HCT116 (cell line): ENCODE data around the gene UGT1A3.

Experiments used
- CEBPB ChIP-seq: IDR thresholded peaks from 2 replicates; pipeline ENCODE4 v1.6.1; 2012; ENCODE audit warnings: low read depth
- EGR1 ChIP-seq: IDR thresholded peaks from 2 replicates; pipeline ENCODE4 v1.6.1; 2012; ENCODE audit warnings: low read depth
- EZH2 ChIP-seq: fragments of 200-600 bp; sonication (generic); IDR thresholded peaks from 2 replicates; pipeline ENCODE4 v1.6.1; 2017; ENCODE audit warnings: antibody characterized with exemption, mixed run types
- EZH2phosphoT487 ChIP-seq: fragments of 200-600 bp; IDR thresholded peaks from 2 replicates; pipeline ENCODE4 v1.6.1; 2018; ENCODE audit warnings: antibody characterized with exemption, borderline replicate concordance
- FOSL1 ChIP-seq: IDR thresholded peaks from 2 replicates; pipeline ENCODE4 v1.6.1; 2012; ENCODE audit warnings: low read depth
- JUND ChIP-seq: IDR thresholded peaks from 2 replicates; pipeline ENCODE4 v1.6.1; 2012
- POLR2A ChIP-seq: IDR thresholded peaks from 2 replicates; pipeline ENCODE4 v1.7.0; 2011; ENCODE audit warnings: borderline replicate concordance; ENCODE audit not compliant: insufficient read depth, insufficient read length; ENCODE audit errors: extremely low read depth
- POLR2AphosphoS5 ChIP-seq: IDR thresholded peaks from 2 replicates; pipeline ENCODE4 v1.6.1; 2011; ENCODE audit warnings: mild to moderate bottlenecking, low read depth, low read length, moderate library complexity
- ZNF274 ChIP-seq: fragments of 200-500 bp; sonication (Bioruptor generic); IDR thresholded peaks from 2 replicates; pipeline ENCODE4 v1.6.1; 2014; ENCODE audit warnings: mild to moderate bottlenecking, low read depth, low read length, inconsistent platforms
- TF ChIP-seq, protein P1 (sequence below), 3 experiments: fragments of 200-600 bp in 1 of 3; sonication (generic) in 1 of 3; IDR thresholded peaks in 2 of 3; conservative IDR thresholded peaks in 1 of 3; 2 replicates each; pipeline ENCODE4 v1.5.1; 2012 to 2017; ENCODE audit warnings: low read depth in 2 of 3, low read length in 2 of 3, antibody characterized with exemption in 1 of 3, borderline replicate concordance in 1 of 3, control low read depth in 1 of 3, mild to moderate bottlenecking in 1 of 3, mixed read lengths in 1 of 3, mixed run types in 1 of 3, moderate library complexity in 1 of 3; ENCODE audit not compliant: insufficient read depth in 1 of 3

- TF ChIP-seq POLR2AphosphoS5 (no peak), POLR2A (no peak), ZNF274 (no peak), CEBPB (no peak), EZH2 (no peak), EGR1 (no peak), FOSL1 (no peak), JUND (no peak), EZH2phosphoT487 (no peak)
- TF ChIP-seq, protein P1, sequence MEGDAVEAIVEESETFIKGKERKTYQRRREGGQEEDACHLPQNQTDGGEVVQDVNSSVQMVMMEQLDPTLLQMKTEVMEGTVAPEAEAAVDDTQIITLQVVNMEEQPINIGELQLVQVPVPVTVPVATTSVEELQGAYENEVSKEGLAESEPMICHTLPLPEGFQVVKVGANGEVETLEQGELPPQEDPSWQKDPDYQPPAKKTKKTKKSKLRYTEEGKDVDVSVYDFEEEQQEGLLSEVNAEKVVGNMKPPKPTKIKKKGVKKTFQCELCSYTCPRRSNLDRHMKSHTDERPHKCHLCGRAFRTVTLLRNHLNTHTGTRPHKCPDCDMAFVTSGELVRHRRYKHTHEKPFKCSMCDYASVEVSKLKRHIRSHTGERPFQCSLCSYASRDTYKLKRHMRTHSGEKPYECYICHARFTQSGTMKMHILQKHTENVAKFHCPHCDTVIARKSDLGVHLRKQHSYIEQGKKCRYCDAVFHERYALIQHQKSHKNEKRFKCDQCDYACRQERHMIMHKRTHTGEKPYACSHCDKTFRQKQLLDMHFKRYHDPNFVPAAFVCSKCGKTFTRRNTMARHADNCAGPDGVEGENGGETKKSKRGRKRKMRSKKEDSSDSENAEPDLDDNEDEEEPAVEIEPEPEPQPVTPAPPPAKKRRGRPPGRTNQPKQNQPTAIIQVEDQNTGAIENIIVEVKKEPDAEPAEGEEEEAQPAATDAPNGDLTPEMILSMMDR (IDR thresholded peaks at IDR 0.05 in 2 of 3, conservative IDR thresholded peaks at IDR 0.05 in 1 of 3; ENCODE audit: borderline replicate concordance in 1 of 3, insufficient read depth in 1 of 3, low read depth in 2 of 3, low read length in 2 of 3): no peak
Measured at GRCh38 chr2:233764761-233765160, 35.9 kb downstream of the UGT1A3 start.
